Memory B cell (primary cell): ENCODE measurements around the gene ANKRD11.
"Not testable (repeated sequence)": the region's sequence is repeated elsewhere in the genome, so short reads cannot be mapped to it uniquely, and the experiment has no call there.

Experiments used
- ATAC-seq: fragments of 150-1000 bp; cut with Tn5 transposase; 2 replicates; pipeline ENCODE4 v1.10.0; 2021; ENCODE audit warnings: low read depth, mild to moderate bottlenecking, moderate library complexity
- DNase-seq, 2 donors: peaks; one replicate each; pipeline ENCODE4 v3.0.0; 2022; ENCODE audit warnings: low spot score in 2 of 2
- H3K27ac Mint-ChIP-seq: one replicate; pipeline ENCODE4 v1.8.0; 2022; ENCODE audit warnings: mild to moderate bottlenecking, moderate library complexity, mixed read lengths
- H3K27me3 Mint-ChIP-seq: one replicate; pipeline ENCODE4 v1.8.0; 2022; ENCODE audit warnings: mixed read lengths
- H3K36me3 Mint-ChIP-seq: one replicate; pipeline ENCODE4 v1.8.0; 2022; ENCODE audit warnings: mild to moderate bottlenecking, mixed read lengths
- H3K4me1 Mint-ChIP-seq: one replicate; pipeline ENCODE4 v1.8.0; 2022; ENCODE audit warnings: mixed read lengths
- H3K4me3 Mint-ChIP-seq: one replicate; pipeline ENCODE4 v1.8.0; 2022; ENCODE audit warnings: mild to moderate bottlenecking, moderate library complexity, mixed read lengths
- H3K9me3 Mint-ChIP-seq: one replicate; pipeline ENCODE4 v1.8.0; 2022; ENCODE audit warnings: mixed read lengths

The ANKRD11 gene

GRCh38 chr16:89306457-89307420, 183.6 kb downstream of the ANKRD11 start:
- not testable (repeated sequence) for H3K4me3 Mint-ChIP-seq

GRCh38 chr16:89304941-89305705, 185.2 kb downstream of the ANKRD11 start:
- H3K27me3 Mint-ChIP-seq, result no peaks in the 10 kb centered on the region
- DNase-seq, result no peak
- no peak overlapping the region for H3K27ac Mint-ChIP-seq
- no peak for ATAC-seq
- H3K4me1 Mint-ChIP-seq, result peaks cover 35% of the 10 kb centered on the region
- H3K9me3 Mint-ChIP-seq, result no peaks in the 10 kb centered on the region
- H3K36me3 Mint-ChIP-seq, result peaks cover 15% of the 10 kb centered on the region
- no peak overlapping the region for H3K4me3 Mint-ChIP-seq

More at GRCh38 chr16:89306457-89307420, 183.6 kb downstream of the ANKRD11 start:
- not testable (repeated sequence) for ATAC-seq, H3K27ac Mint-ChIP-seq, DNase-seq, H3K27me3 Mint-ChIP-seq, H3K9me3 Mint-ChIP-seq
- peaks cover 35% of the 10 kb centered on the region for H3K4me1 Mint-ChIP-seq
- H3K36me3 Mint-ChIP-seq, result peaks cover 15% of the 10 kb centered on the region

GRCh38 chr16:89304181-89304851, 186.0 kb downstream of the ANKRD11 start:
- H3K36me3 Mint-ChIP-seq, result peaks cover 15% of the 10 kb centered on the region
- H3K27me3 Mint-ChIP-seq, result no peaks in the 10 kb centered on the region
- H3K4me3 Mint-ChIP-seq, result no peak overlapping the region
- no peaks in the 10 kb centered on the region for H3K9me3 Mint-ChIP-seq
- H3K4me1 Mint-ChIP-seq, result peaks cover 31% of the 10 kb centered on the region
- ATAC-seq, result no peak
- H3K27ac Mint-ChIP-seq, result no peak overlapping the region
- no peak for DNase-seq

- Mint-ChIP-seq H3K27me3 (no peaks in the 10 kb centered on the region), H3K4me3 (no peak overlapping the region)
These were observed 186.7 kb downstream of the ANKRD11 start for GRCh38 chr16:89303617-89304016.

GRCh38 chr16:89300976-89301360, 189.4 kb downstream of the ANKRD11 start:
- Mint-ChIP-seq H3K36me3 (peaks cover 19% of the 10 kb centered on the region), H3K27me3 (no peaks in the 10 kb centered on the region), H3K4me1 (peaks cover 28% of the 10 kb centered on the region), H3K4me3 (no peak overlapping the region), H3K27ac (no peak overlapping the region), H3K9me3 (no peaks in the 10 kb centered on the region)
- DNase-seq, result no peak
- no peak for ATAC-seq

More at GRCh38 chr16:89303617-89304016, 186.7 kb downstream of the ANKRD11 start:
- peaks cover 28% of the 10 kb centered on the region for H3K4me1 Mint-ChIP-seq
- peak overlapping the region; percentile 79 for H3K27ac Mint-ChIP-seq
- peaks cover 15% of the 10 kb centered on the region for H3K36me3 Mint-ChIP-seq
- no peaks in the 10 kb centered on the region for H3K9me3 Mint-ChIP-seq
- ATAC-seq, result peak; percentile 93
- peak in 1 of 2 donors; percentile 20 for DNase-seq

GRCh38 chr16:89300311-89300975, 189.9 kb downstream of the ANKRD11 start:
- peaks cover 28% of the 10 kb centered on the region for H3K4me1 Mint-ChIP-seq

GRCh38 chr16:89299357-89300111, 190.8 kb downstream of the ANKRD11 start:
- H3K9me3 Mint-ChIP-seq, H3K27ac Mint-ChIP-seq, DNase-seq, H3K27me3 Mint-ChIP-seq, H3K4me3 Mint-ChIP-seq, ATAC-seq: not testable (repeated sequence)
- H3K4me1 Mint-ChIP-seq, result peaks cover 26% of the 10 kb centered on the region
- H3K36me3 Mint-ChIP-seq, result peaks cover 17% of the 10 kb centered on the region

More at GRCh38 chr16:89300311-89300975, 189.9 kb downstream of the ANKRD11 start:
- Mint-ChIP-seq H3K4me3 (no peak overlapping the region), H3K27me3 (no peaks in the 10 kb centered on the region), H3K27ac (no peak overlapping the region), H3K36me3 (peaks cover 19% of the 10 kb centered on the region), H3K9me3 (no peaks in the 10 kb centered on the region)
- ATAC-seq (no peak), DNase-seq (no peak)

- ATAC-seq (no peak), DNase-seq (no peak)
- Mint-ChIP-seq H3K27me3 (no peaks in the 10 kb centered on the region), H3K36me3 (peaks cover 11% of the 10 kb centered on the region), H3K27ac (no peak overlapping the region), H3K9me3 (no peaks in the 10 kb centered on the region), H3K4me3 (no peak overlapping the region), H3K4me1 (peaks cover 18% of the 10 kb centered on the region)
These were observed 191.6 kb downstream of the ANKRD11 start for GRCh38 chr16:89298623-89299225.

- no peaks in the 10 kb centered on the region for H3K9me3 Mint-ChIP-seq
- peaks cover 10% of the 10 kb centered on the region for H3K36me3 Mint-ChIP-seq
- no peak for ATAC-seq
- H3K4me1 Mint-ChIP-seq, result peaks cover 19% of the 10 kb centered on the region
- no peaks in the 10 kb centered on the region for H3K27me3 Mint-ChIP-seq
- H3K27ac Mint-ChIP-seq, result no peak overlapping the region
- DNase-seq, result no peak
- H3K4me3 Mint-ChIP-seq, result no peak overlapping the region
These were observed 192.3 kb downstream of the ANKRD11 start for GRCh38 chr16:89297910-89298545.

GRCh38 chr16:89297156-89297874, 193.0 kb downstream of the ANKRD11 start:
- Mint-ChIP-seq H3K9me3 (no peaks in the 10 kb centered on the region), H3K27me3 (no peaks in the 10 kb centered on the region), H3K4me3 (no peak overlapping the region), H3K27ac (no peak overlapping the region), H3K4me1 (peaks cover 19% of the 10 kb centered on the region), H3K36me3 (peaks cover 5% of the 10 kb centered on the region)
- no peak for DNase-seq
- no peak for ATAC-seq

- no peaks in the 10 kb centered on the region for H3K9me3 Mint-ChIP-seq
- no peak for ATAC-seq
- H3K27ac Mint-ChIP-seq, result no peak overlapping the region
- no peak overlapping the region for H3K4me3 Mint-ChIP-seq
- peaks cover 5% of the 10 kb centered on the region for H3K36me3 Mint-ChIP-seq
- peaks cover 19% of the 10 kb centered on the region for H3K4me1 Mint-ChIP-seq
- H3K27me3 Mint-ChIP-seq, result no peaks in the 10 kb centered on the region
- no peak for DNase-seq
These were observed 194.4 kb downstream of the ANKRD11 start for GRCh38 chr16:89295915-89296314.
